IPS-18c (cell line): Measurements from ENCODE around the gene IGBP1.
"Not testable (repeated sequence)": the region's sequence is repeated elsewhere in the genome, so short reads cannot be mapped to it uniquely, and the experiment has no call there.

Source experiments
- H3K4me3 ChIP-seq: 2 replicates; pipeline ENCODE4 v1.7.0; 2013; ENCODE audit warnings: low read depth, mild to moderate bottlenecking, low read length, moderate library complexity; ENCODE audit not compliant: insufficient read depth
- H3K9me3 ChIP-seq: one replicate; pipeline ENCODE4 v1.6.1; 2013; ENCODE audit warnings: mild to moderate bottlenecking, low read length, moderate library complexity; ENCODE audit not compliant: control insufficient read depth, insufficient read depth

IGBP1 gene

GRCh38 chrX:70133303-70134115, at the start of gene IGBP1:
Gene IGBP1, plus strand, starts transcription at chrX:70133447. Its CDS starts 501 bp downstream, at chrX:70133948.
- H3K4me3 ChIP-seq = peak within 1 kb of the TSS; percentile 71

GRCh38 chrX:70084592-70085240, 48.5 kb upstream of the IGBP1 start:
- H3K9me3 ChIP-seq = peaks cover 2% of the 10 kb centered on the region
- H3K4me3 ChIP-seq = no peak overlapping the region

More at GRCh38 chrX:70133303-70134115, at the start of gene IGBP1:
- peaks cover 3% of the 10 kb centered on the region for H3K9me3 ChIP-seq

- H3K9me3 ChIP-seq = peaks cover 2% of the 10 kb centered on the region
- H3K4me3 ChIP-seq = no peak overlapping the region
Observed at GRCh38 chrX:70087857-70088630, 45.2 kb upstream of the IGBP1 start.

- peaks cover 2% of the 10 kb centered on the region for H3K9me3 ChIP-seq
- H3K4me3 ChIP-seq = no peak overlapping the region
Observed at GRCh38 chrX:70088751-70089150, 44.5 kb upstream of the IGBP1 start.

GRCh38 chrX:70089604-70090297, 43.5 kb upstream of the IGBP1 start:
- H3K4me3 ChIP-seq = no peak overlapping the region
- H3K9me3 ChIP-seq = peaks cover 4% of the 10 kb centered on the region

- peaks cover 6% of the 10 kb centered on the region for H3K9me3 ChIP-seq
Observed at GRCh38 chrX:70092247-70092646, 41.0 kb upstream of the IGBP1 start.

GRCh38 chrX:70096052-70096451, 37.2 kb upstream of the IGBP1 start:
- peaks cover 3% of the 10 kb centered on the region for H3K9me3 ChIP-seq
- H3K4me3 ChIP-seq = no peak overlapping the region

More at GRCh38 chrX:70092247-70092646, 41.0 kb upstream of the IGBP1 start:
- no peak overlapping the region for H3K4me3 ChIP-seq

GRCh38 chrX:70105229-70105628, 28.0 kb upstream of the IGBP1 start:
- Histone ChIP-seq H3K4me3 (no peak overlapping the region), H3K9me3 (no peaks in the 10 kb centered on the region)

GRCh38 chrX:70111436-70112026, 21.7 kb upstream of the IGBP1 start:
- not testable (repeated sequence) for H3K4me3 ChIP-seq, H3K9me3 ChIP-seq

- H3K9me3 ChIP-seq = peaks cover 9% of the 10 kb centered on the region
- H3K4me3 ChIP-seq = no peak overlapping the region
Observed at GRCh38 chrX:70117738-70118137, 15.5 kb upstream of the IGBP1 start.

GRCh38 chrX:70123014-70123413, 10.2 kb upstream of the IGBP1 start:
- H3K4me3 ChIP-seq = not testable (repeated sequence)

GRCh38 chrX:70124678-70125077, 8.6 kb upstream of the IGBP1 start:
- Histone ChIP-seq H3K9me3 (peaks cover 6% of the 10 kb centered on the region), H3K4me3 (no peak overlapping the region)

More at GRCh38 chrX:70123014-70123413, 10.2 kb upstream of the IGBP1 start:
- not testable (repeated sequence) for H3K9me3 ChIP-seq

- peaks cover 2% of the 10 kb centered on the region for H3K9me3 ChIP-seq
Observed at GRCh38 chrX:70128071-70128470, 5.2 kb upstream of the IGBP1 start.

GRCh38 chrX:70129816-70130215, 3.4 kb upstream of the IGBP1 start:
- no peak overlapping the region for H3K4me3 ChIP-seq
- peaks cover 4% of the 10 kb centered on the region for H3K9me3 ChIP-seq

More at GRCh38 chrX:70128071-70128470, 5.2 kb upstream of the IGBP1 start:
- no peak overlapping the region for H3K4me3 ChIP-seq

GRCh38 chrX:70132224-70132623, 1.0 kb upstream of the IGBP1 start:
- Histone ChIP-seq H3K4me3 (no peak overlapping the region), H3K9me3 (peaks cover 4% of the 10 kb centered on the region)

GRCh38 chrX:70132877-70133302, 357 bp upstream of the IGBP1 start:
- Histone ChIP-seq H3K9me3 (peaks cover 4% of the 10 kb centered on the region), H3K4me3 (peak overlapping the region; percentile 71; the same call in 1 of the 2 replicates)

- peak overlapping the region; percentile 71 for H3K4me3 ChIP-seq
- H3K9me3 ChIP-seq = peaks cover 2% of the 10 kb centered on the region
Observed at GRCh38 chrX:70134116-70134477, 850 bp downstream of the IGBP1 start.
